Astrocyte (in vitro differentiated cells and primary cell): Measurements from ENCODE around the gene ZC3H11A. TPM values are rescaled to one million over a fixed set of nuclear protein-coding genes. Genes with fewer than 3 reads are reported as not detected.
"Not testable (repeated sequence)": the region's sequence is repeated elsewhere in the genome, so short reads cannot be mapped to it uniquely, and the experiment has no call there.

ENCODE experiments used
- DNase-seq: peaks from one replicate; pipeline ENCODE4 v3.0.0-alpha.2; 2010; ENCODE audit warnings: low read depth
- FAIRE-seq: peaks from 2 replicates; lab custom pipeline; 2011; peaks lifted over from hg19 to GRCh38; lab: Jason Lieb, UNC
- H2AFZ ChIP-seq: 2 replicates; pipeline ENCODE4 v1.6.0; 2012; ENCODE audit warnings: low read depth, low read length, inconsistent platforms
- H3K27ac ChIP-seq: 2 replicates; pipeline ENCODE4 v1.5.1; 2011; ENCODE audit warnings: low read depth, low read length, inconsistent platforms
- H3K27me3 ChIP-seq: 2 replicates; pipeline ENCODE4 v1.6.0; 2011; ENCODE audit warnings: low read length, inconsistent platforms; ENCODE audit not compliant: insufficient read depth
- H3K36me3 ChIP-seq: 2 replicates; pipeline ENCODE4 v1.5.1; 2011; ENCODE audit warnings: low read length, inconsistent platforms; ENCODE audit not compliant: insufficient read depth
- H3K4me1 ChIP-seq: 2 replicates; pipeline ENCODE4 v1.5.1; 2011; ENCODE audit warnings: low read length, inconsistent platforms; ENCODE audit not compliant: insufficient read depth
- H3K4me2 ChIP-seq: 2 replicates; pipeline ENCODE4 v1.6.0; 2012; ENCODE audit warnings: low read length, inconsistent platforms
- H3K4me3 ChIP-seq: 2 replicates; pipeline ENCODE4 v1.5.1; 2011; ENCODE audit warnings: low read depth, mild to moderate bottlenecking, low read length, inconsistent platforms; ENCODE audit not compliant: insufficient read depth
- H3K79me2 ChIP-seq: 2 replicates; pipeline ENCODE4 v1.6.0; 2012; ENCODE audit warnings: mild to moderate bottlenecking, low read length, inconsistent platforms; ENCODE audit not compliant: insufficient read depth
- H3K9ac ChIP-seq: 2 replicates; pipeline ENCODE4 v1.6.0; 2012; ENCODE audit warnings: mild to moderate bottlenecking, low read length, inconsistent platforms
- H3K9me3 ChIP-seq: 2 replicates; pipeline ENCODE4 v1.5.1; 2012; ENCODE audit warnings: low read depth, mild to moderate bottlenecking, low read length, inconsistent platforms; ENCODE audit not compliant: insufficient read depth
- H4K20me1 ChIP-seq: 2 replicates; pipeline ENCODE4 v1.6.0; 2012; ENCODE audit warnings: low read length, inconsistent platforms; ENCODE audit not compliant: insufficient read depth
- H3K27ac Mint-ChIP-seq: one replicate; pipeline ENCODE4 v1.8.0; 2021; ENCODE audit warnings: mild to moderate bottlenecking, mixed read lengths; ENCODE audit not compliant: unreplicated experiment
- H3K27me3 Mint-ChIP-seq: one replicate; pipeline ENCODE4 v1.8.0; 2021; ENCODE audit warnings: low read depth, mixed read lengths; ENCODE audit not compliant: unreplicated experiment
- H3K36me3 Mint-ChIP-seq: one replicate; pipeline ENCODE4 v1.8.0; 2021; ENCODE audit warnings: low read depth, mixed read lengths; ENCODE audit not compliant: unreplicated experiment
- H3K4me1 Mint-ChIP-seq: one replicate; pipeline ENCODE4 v1.8.0; 2021; ENCODE audit warnings: low read depth, mixed read lengths; ENCODE audit not compliant: unreplicated experiment
- H3K4me3 Mint-ChIP-seq: one replicate; pipeline ENCODE4 v1.8.0; 2021; ENCODE audit warnings: mild to moderate bottlenecking, moderate library complexity, mixed read lengths; ENCODE audit not compliant: unreplicated experiment
- H3K9me3 Mint-ChIP-seq: one replicate; pipeline ENCODE4 v1.8.0; 2021; ENCODE audit warnings: mild to moderate bottlenecking, mixed read lengths; ENCODE audit not compliant: unreplicated experiment
- CTCF ChIP-seq: IDR thresholded peaks from 2 replicates; pipeline ENCODE4 v1.5.1; 2011; ENCODE audit warnings: low read depth, mild to moderate bottlenecking, inconsistent platforms, low read length, moderate library complexity; ENCODE audit not compliant: insufficient read depth
- EZH2 ChIP-seq: IDR thresholded peaks from 2 replicates; pipeline ENCODE4 v1.6.1; 2012; ENCODE audit warnings: mild to moderate bottlenecking, low read length, inconsistent platforms; ENCODE audit not compliant: insufficient read depth
- total RNA-seq: library from RNA; stranded (reverse); gene quantifications from 2 replicates; pipeline ENCODE4 v1.2.1, GENCODE V29; 2021

Gene ZC3H11A
- total RNA-seq, 1 donor from 2014 or later: 87.4 TPM

GRCh38 chr1:203791498-203791897 is 3.9 kb upstream of the ZC3H11A start:
- Mint-ChIP-seq H3K4me3 (no peak overlapping the region), H3K27me3 (no peaks in the 10 kb centered on the region), H3K9me3 (peaks cover 2% of the 10 kb centered on the region), H3K36me3 (no peaks in the 10 kb centered on the region), H3K27ac (no peak overlapping the region), H3K4me1 (peaks cover 4% of the 10 kb centered on the region)
- Histone ChIP-seq H3K9me3 (no peaks in the 10 kb centered on the region), H3K36me3 (no peaks in the 10 kb centered on the region), H3K4me1 (no peaks in the 10 kb centered on the region), H3K79me2 (peaks cover 7% of the 10 kb centered on the region), H3K4me2 (no peak overlapping the region), H3K27ac (no peak overlapping the region), H3K27me3 (no peaks in the 10 kb centered on the region), H3K9ac (no peak overlapping the region), H3K4me3 (no peak overlapping the region), H2AFZ (no peak overlapping the region), H4K20me1 (peaks cover 5% of the 10 kb centered on the region)
- FAIRE-seq (no peak), DNase-seq (no peak)
- TF ChIP-seq CTCF (no peak), EZH2 (no peak)

- peaks cover 4% of the 10 kb centered on the region for H3K36me3 Mint-ChIP-seq
- no peak overlapping the region for H3K27ac ChIP-seq
- TF ChIP-seq EZH2 (no peak), CTCF (no peak)
- H3K27me3 Mint-ChIP-seq: no peaks in the 10 kb centered on the region
- no peaks in the 10 kb centered on the region for H3K27me3 ChIP-seq
- H3K4me1 ChIP-seq: peaks cover 6% of the 10 kb centered on the region
- H3K36me3 ChIP-seq: no peaks in the 10 kb centered on the region
- no peak overlapping the region for H3K4me3 Mint-ChIP-seq
- no peak overlapping the region for H3K9ac ChIP-seq
- peaks cover 2% of the 10 kb centered on the region for H3K9me3 Mint-ChIP-seq
- peaks cover 9% of the 10 kb centered on the region for H3K4me1 Mint-ChIP-seq
- peaks cover 15% of the 10 kb centered on the region for H4K20me1 ChIP-seq
- no peak overlapping the region for H3K27ac Mint-ChIP-seq
- no peak for DNase-seq
- peaks cover 16% of the 10 kb centered on the region for H3K79me2 ChIP-seq
- no peak overlapping the region for H3K4me2 ChIP-seq
- no peaks in the 10 kb centered on the region for H3K9me3 ChIP-seq
- no peak overlapping the region for H2AFZ ChIP-seq
- FAIRE-seq: no peak
- H3K4me3 ChIP-seq: no peak overlapping the region
These were observed 2.9 kb upstream of the ZC3H11A start for GRCh38 chr1:203792486-203792885.

GRCh38 chr1:203793561-203793960 is 1.9 kb upstream of the ZC3H11A start:
- not testable (repeated sequence) for FAIRE-seq, H2AFZ ChIP-seq, H3K4me2 ChIP-seq, H3K9me3 ChIP-seq, H3K27me3 Mint-ChIP-seq, H3K9me3 Mint-ChIP-seq, H3K9ac ChIP-seq, H3K27ac Mint-ChIP-seq, H3K4me3 ChIP-seq, H3K27ac ChIP-seq, H3K4me3 Mint-ChIP-seq, H3K36me3 Mint-ChIP-seq, DNase-seq, H3K36me3 ChIP-seq, H3K27me3 ChIP-seq
- peaks cover 26% of the 10 kb centered on the region for H4K20me1 ChIP-seq
- H3K4me1 ChIP-seq: peaks cover 16% of the 10 kb centered on the region
- H3K4me1 Mint-ChIP-seq: peaks cover 16% of the 10 kb centered on the region
- H3K79me2 ChIP-seq: peaks cover 27% of the 10 kb centered on the region
